Smooth muscle cell (in vitro differentiated cells): ENCODE data around the gene CALU. TPM values are rescaled to one million over a fixed set of nuclear protein-coding genes. Genes with fewer than 3 reads are reported as not detected.

Experiments
- DNase-seq: peaks from one replicate; lab custom pipeline; 2025; ENCODE audit not compliant: unreplicated experiment; lab: John Stamatoyannopoulos, UW
- H2AFZ ChIP-seq: fragments of 200-600 bp; sonication (generic); 2 replicates; pipeline ENCODE4 v1.6.0; 2016; ENCODE audit warnings: antibody characterized with exemption, low read depth, mild to moderate bottlenecking
- H3F3A ChIP-seq: fragments of 200-600 bp; sonication (generic); 2 replicates; pipeline ENCODE4 v1.6.0; 2017; ENCODE audit warnings: antibody characterized with exemption, low read depth
- H3K27ac ChIP-seq: fragments of 200-600 bp; sonication (generic); 2 replicates; pipeline ENCODE4 v1.5.1; 2016; ENCODE audit warnings: low read depth, mild to moderate bottlenecking
- H3K27me3 ChIP-seq: fragments of 200-600 bp; sonication (generic); 2 replicates; pipeline ENCODE4 v1.6.1; 2016; ENCODE audit warnings: low read depth, mild to moderate bottlenecking
- H3K36me3 ChIP-seq: fragments of 200-600 bp; sonication (generic); 2 replicates; pipeline ENCODE4 v1.5.1; 2016; ENCODE audit warnings: low read depth
- H3K4me1 ChIP-seq: fragments of 200-600 bp; sonication (generic); 2 replicates; pipeline ENCODE4 v1.5.1; 2016; ENCODE audit warnings: low read depth
- H3K4me2 ChIP-seq: fragments of 200-600 bp; sonication (generic); 2 replicates; pipeline ENCODE4 v1.6.0; 2016; ENCODE audit warnings: mild to moderate bottlenecking
- H3K4me3 ChIP-seq: fragments of 200-600 bp; sonication (generic); 2 replicates; pipeline ENCODE4 v1.5.1; 2016; ENCODE audit warnings: mild to moderate bottlenecking
- H3K79me2 ChIP-seq: fragments of 200-600 bp; sonication (generic); 2 replicates; pipeline ENCODE4 v1.6.0; 2016; ENCODE audit warnings: low read depth, mild to moderate bottlenecking
- H3K9ac ChIP-seq: fragments of 200-600 bp; sonication (generic); 2 replicates; pipeline ENCODE4 v1.6.0; 2016; ENCODE audit warnings: low read depth
- H3K9me3 ChIP-seq: fragments of 200-600 bp; sonication (generic); replicated peaks from 2 replicates; pipeline ENCODE4 v1.5.1; 2016; ENCODE audit warnings: low read depth
- H4K20me1 ChIP-seq: fragments of 200-600 bp; sonication (generic); 2 replicates; pipeline ENCODE4 v1.6.0; 2016; ENCODE audit warnings: low read depth
- WGBS: methylation state at CpG from one replicate; pipeline ENCODE4 v1.1.7; 2016; ENCODE audit warnings: low lambda C conversion rate; 5-methylcytosine and 5-hydroxymethylcytosine counted together
- polyA plus RNA-seq: library from polyadenylated mRNA; unstranded; fragments of >200 nt; fragmentation: Nextera tagmentation; extraction: Ambion mirVana; gene quantifications from 2 replicates; pipeline ENCODE4 v1.2.1, GENCODE V29; 2016
- total RNA-seq: library from RNA; depleted of rRNA; stranded (reverse); fragments of >200 nt; gene quantifications from 2 replicates; pipeline ENCODE4 v1.2.3, GENCODE V29; 2014
- TF ChIP-seq, protein P1 (sequence below): fragments of 200-600 bp; sonication (generic); IDR thresholded peaks from 2 replicates; pipeline ENCODE4 v1.5.1; 2017; ENCODE audit warnings: borderline replicate concordance, mild to moderate bottlenecking, antibody characterized with exemption; ENCODE audit not compliant: insufficient read depth, poor library complexity, severe bottlenecking

CALU gene
- total and polyA plus RNA-seq, 2 experiments from 2014 or later, result 679 to 783 TPM

DNA sequence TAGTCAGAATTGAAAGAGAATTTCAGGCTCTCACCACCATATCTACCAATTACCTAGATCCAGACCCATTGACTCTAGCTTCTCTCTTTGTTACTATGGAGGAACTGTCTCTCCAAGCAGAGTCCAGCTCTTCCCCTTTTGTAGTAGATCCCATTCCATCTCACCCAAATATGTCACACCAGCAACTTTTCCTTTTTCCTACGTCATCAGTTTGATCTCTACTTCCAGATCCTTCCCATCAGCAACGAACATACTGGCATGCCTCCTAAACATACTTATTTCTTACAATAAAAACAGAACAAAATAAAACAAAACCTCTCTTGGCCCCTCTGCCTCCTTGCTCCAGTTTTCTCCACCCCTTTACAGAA is 5.9 kb upstream of the CALU start:
- H3K4me3 ChIP-seq, result no peak overlapping the region
- H3K79me2 ChIP-seq, result no peaks in the 10 kb centered on the region
- no peak for DNase-seq
- peaks cover 2% of the 10 kb centered on the region for H3K4me1 ChIP-seq
- TF ChIP-seq, protein P1, sequence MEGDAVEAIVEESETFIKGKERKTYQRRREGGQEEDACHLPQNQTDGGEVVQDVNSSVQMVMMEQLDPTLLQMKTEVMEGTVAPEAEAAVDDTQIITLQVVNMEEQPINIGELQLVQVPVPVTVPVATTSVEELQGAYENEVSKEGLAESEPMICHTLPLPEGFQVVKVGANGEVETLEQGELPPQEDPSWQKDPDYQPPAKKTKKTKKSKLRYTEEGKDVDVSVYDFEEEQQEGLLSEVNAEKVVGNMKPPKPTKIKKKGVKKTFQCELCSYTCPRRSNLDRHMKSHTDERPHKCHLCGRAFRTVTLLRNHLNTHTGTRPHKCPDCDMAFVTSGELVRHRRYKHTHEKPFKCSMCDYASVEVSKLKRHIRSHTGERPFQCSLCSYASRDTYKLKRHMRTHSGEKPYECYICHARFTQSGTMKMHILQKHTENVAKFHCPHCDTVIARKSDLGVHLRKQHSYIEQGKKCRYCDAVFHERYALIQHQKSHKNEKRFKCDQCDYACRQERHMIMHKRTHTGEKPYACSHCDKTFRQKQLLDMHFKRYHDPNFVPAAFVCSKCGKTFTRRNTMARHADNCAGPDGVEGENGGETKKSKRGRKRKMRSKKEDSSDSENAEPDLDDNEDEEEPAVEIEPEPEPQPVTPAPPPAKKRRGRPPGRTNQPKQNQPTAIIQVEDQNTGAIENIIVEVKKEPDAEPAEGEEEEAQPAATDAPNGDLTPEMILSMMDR, result no peak
- no peak overlapping the region for H2AFZ ChIP-seq
- peaks cover 2% of the 10 kb centered on the region for H3F3A ChIP-seq
- no peaks in the 10 kb centered on the region for H3K36me3 ChIP-seq
- no peak overlapping the region for H3K4me2 ChIP-seq
- H3K9me3 ChIP-seq, result no peaks in the 10 kb centered on the region
- H3K27ac ChIP-seq, result no peak overlapping the region
- WGBS, result 92% methylated on average over 2 of the region's 2 CpGs
- H3K9ac ChIP-seq, result no peak overlapping the region
- no peaks in the 10 kb centered on the region for H4K20me1 ChIP-seq
- H3K27me3 ChIP-seq, result no peaks in the 10 kb centered on the region

DNA sequence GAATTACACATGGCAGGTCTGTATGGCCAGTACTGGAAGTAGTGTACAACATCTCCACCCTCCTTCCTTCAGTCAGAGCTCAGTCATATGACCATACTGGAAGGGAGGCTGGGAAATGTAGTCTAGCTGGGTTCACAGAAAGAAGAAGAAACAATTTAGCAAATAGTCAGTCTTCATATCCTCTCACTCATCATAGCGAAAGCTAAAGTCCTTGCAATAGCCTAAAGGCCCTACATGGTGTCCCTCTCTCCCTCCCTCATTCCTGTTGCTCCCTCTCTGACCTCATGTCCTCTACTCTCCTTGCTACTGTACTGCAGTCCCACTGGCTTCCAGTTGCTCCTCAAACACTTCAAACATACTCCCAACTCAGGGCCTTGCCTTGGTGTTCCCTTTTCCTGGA is 4.3 kb upstream of the CALU start:
- H3K9ac ChIP-seq, result no peak overlapping the region
- 82% methylated on average over 1 of the region's 1 CpG for WGBS
- DNase-seq, result no peak
- H3K36me3 ChIP-seq, result no peaks in the 10 kb centered on the region
- H3F3A ChIP-seq, result peaks cover 9% of the 10 kb centered on the region
- H3K27me3 ChIP-seq, result no peaks in the 10 kb centered on the region
- peaks cover 5% of the 10 kb centered on the region for H4K20me1 ChIP-seq
- H3K9me3 ChIP-seq, result no peaks in the 10 kb centered on the region
- H3K4me1 ChIP-seq, result peaks cover 7% of the 10 kb centered on the region
- no peak overlapping the region for H3K27ac ChIP-seq
- H2AFZ ChIP-seq, result no peak overlapping the region
- peaks cover 7% of the 10 kb centered on the region for H3K79me2 ChIP-seq
- no peak overlapping the region for H3K4me3 ChIP-seq
- no peak overlapping the region for H3K4me2 ChIP-seq
- TF ChIP-seq, protein P1, result no peak

DNA sequence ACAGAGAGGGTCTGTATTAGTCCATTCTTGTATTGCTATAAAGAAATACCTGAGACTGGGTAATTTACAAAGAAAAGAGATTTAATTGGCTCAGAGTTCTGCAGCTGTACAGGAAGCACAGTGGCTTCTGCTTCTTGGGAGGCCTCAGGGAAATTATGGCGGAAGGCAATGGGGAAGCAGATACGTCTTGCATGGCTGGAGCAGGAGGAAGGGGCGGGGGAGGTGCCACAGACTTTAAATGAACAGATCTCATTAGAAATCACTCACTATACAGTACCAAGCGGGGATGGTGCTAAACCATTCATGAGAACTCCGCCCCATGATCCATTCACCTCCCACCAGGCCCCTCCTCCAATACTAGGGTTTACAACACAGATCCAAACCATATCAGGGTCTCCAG is 3.7 kb upstream of the CALU start:
- H3K4me3 ChIP-seq, result no peak overlapping the region
- H3K27ac ChIP-seq, result no peak overlapping the region
- no peaks in the 10 kb centered on the region for H3K36me3 ChIP-seq
- peaks cover 11% of the 10 kb centered on the region for H3K4me1 ChIP-seq
- no peak overlapping the region for H3K9ac ChIP-seq
- H4K20me1 ChIP-seq, result peaks cover 11% of the 10 kb centered on the region
- no peak overlapping the region for H3K4me2 ChIP-seq
- no peak overlapping the region for H2AFZ ChIP-seq
- no peaks in the 10 kb centered on the region for H3K9me3 ChIP-seq
- H3K27me3 ChIP-seq, result no peaks in the 10 kb centered on the region
- TF ChIP-seq, protein P1, result no peak
- peaks cover 9% of the 10 kb centered on the region for H3F3A ChIP-seq
- WGBS, result 90% methylated on average over 5 of the region's 5 CpGs
- peaks cover 12% of the 10 kb centered on the region for H3K79me2 ChIP-seq
- DNase-seq, result no peak

GRCh38 chr7:128737441-128737840 is 1.7 kb upstream of the CALU start:
- Histone ChIP-seq H3F3A (peaks cover 9% of the 10 kb centered on the region), H3K4me2 (peak overlapping the region; percentile 90), H3K9ac (no peak overlapping the region), H3K4me3 (no peak overlapping the region), H3K36me3 (no peaks in the 10 kb centered on the region), H3K27ac (peak overlapping the region; percentile 98), H3K79me2 (peaks cover 32% of the 10 kb centered on the region), H3K27me3 (no peaks in the 10 kb centered on the region), H4K20me1 (peaks cover 31% of the 10 kb centered on the region), H3K4me1 (peaks cover 26% of the 10 kb centered on the region), H3K9me3 (no peaks in the 10 kb centered on the region), H2AFZ (no peak overlapping the region)
- TF ChIP-seq, protein P1, result no peak
- no peak for DNase-seq
- 87% methylated on average over 4 of the region's 4 CpGs for WGBS
